Ovary (tissue), 3 donors: ENCODE data around the gene KRTAP5-11.
"Not testable (repeated sequence)": the region's sequence is repeated elsewhere in the genome, so short reads cannot be mapped to it uniquely, and the experiment has no call there.

Experiments used
- CTCF ChIP-seq, 3 donors: fragments of 450-650 bp in 2 of 3; fragments of 200-600 bp in 1 of 3; IDR thresholded peaks; one replicate each; pipeline versions ENCODE4 v1.5.1 to v1.8.0; 2016 to 2022; ENCODE audit warnings: antibody characterized with exemption in 3 of 3, mild to moderate bottlenecking in 1 of 3
- EP300 ChIP-seq: sonication (generic); formaldehyde crosslinking; IDR thresholded peaks from one replicate; pipeline ENCODE4 v1.6.1; 2017; ENCODE audit warnings: antibody characterized with exemption
- POLR2A ChIP-seq: fragments of 450-650 bp; IDR thresholded peaks from one replicate; pipeline ENCODE4 v1.6.1; 2017; ENCODE audit warnings: antibody characterized with exemption, mild to moderate bottlenecking, moderate library complexity
- donor health status: DM: no; HTN: no; CAD: no.

GRCh38 chr11:71630071-71630470 lies 47.4 kb upstream of the KRTAP5-11 start:
- not testable (repeated sequence) for TF ChIP-seq CTCF (IDR thresholded peaks at IDR 0.05); EP300; POLR2A
